Lower leg skin (tissue), 4 donors: Measurements from ENCODE around the gene ZNF787. TPM values are rescaled to one million over a fixed set of nuclear protein-coding genes. Genes with fewer than 3 reads are reported as not detected.

Source experiments
- DNase-seq, 2 donors: peaks; one replicate each; pipeline ENCODE4 v3.0.0-alpha.2; 2019; ENCODE audit warnings: low spot score in 2 of 2
- H3K4me3 ChIP-seq: fragments of 200-600 bp; sonication (generic); 2 replicates; pipeline ENCODE4 v1.5.1; 2017; ENCODE audit warnings: mild to moderate bottlenecking, low read depth; ENCODE audit not compliant: poor library complexity, severe bottlenecking
- POLR2A ChIP-seq, 2 donors: fragments of 450-650 bp; IDR thresholded peaks; one replicate each; pipeline ENCODE4 v1.6.1; 2016 to 2017; ENCODE audit warnings: antibody characterized with exemption in 2 of 2, mild to moderate bottlenecking in 1 of 2, moderate library complexity in 1 of 2
- WGBS, 2 donors: methylation state at CpG; one replicate each; pipeline ENCODE4 v1.1.5; 2018; 5-methylcytosine and 5-hydroxymethylcytosine counted together
- intact Hi-C: fragments of 100-400 bp; cut with DNase I; formaldehyde crosslinking; loops from one replicate; pipeline ENCODE4 v1.15.0; 2023; ENCODE audit warnings: low total_unique reads
- total RNA-seq, 4 donors: library from RNA; depleted of rRNA; stranded (reverse); fragments of >200 nt; gene quantifications; one replicate each; pipeline ENCODE4 v1.1.0, GENCODE V29; 2016
- TF ChIP-seq, protein P1 (sequence below), 3 donors: fragments of 450-650 bp; IDR thresholded peaks; one replicate each; pipeline ENCODE4 v1.5.1; 2016; ENCODE audit warnings: antibody characterized with exemption in 3 of 3, mild to moderate bottlenecking in 3 of 3, moderate library complexity in 2 of 3

ZNF787 gene
- total RNA-seq, 4 donors from 2014 or later = 11.6 to 21.5 (median 19.9) TPM

DNA sequence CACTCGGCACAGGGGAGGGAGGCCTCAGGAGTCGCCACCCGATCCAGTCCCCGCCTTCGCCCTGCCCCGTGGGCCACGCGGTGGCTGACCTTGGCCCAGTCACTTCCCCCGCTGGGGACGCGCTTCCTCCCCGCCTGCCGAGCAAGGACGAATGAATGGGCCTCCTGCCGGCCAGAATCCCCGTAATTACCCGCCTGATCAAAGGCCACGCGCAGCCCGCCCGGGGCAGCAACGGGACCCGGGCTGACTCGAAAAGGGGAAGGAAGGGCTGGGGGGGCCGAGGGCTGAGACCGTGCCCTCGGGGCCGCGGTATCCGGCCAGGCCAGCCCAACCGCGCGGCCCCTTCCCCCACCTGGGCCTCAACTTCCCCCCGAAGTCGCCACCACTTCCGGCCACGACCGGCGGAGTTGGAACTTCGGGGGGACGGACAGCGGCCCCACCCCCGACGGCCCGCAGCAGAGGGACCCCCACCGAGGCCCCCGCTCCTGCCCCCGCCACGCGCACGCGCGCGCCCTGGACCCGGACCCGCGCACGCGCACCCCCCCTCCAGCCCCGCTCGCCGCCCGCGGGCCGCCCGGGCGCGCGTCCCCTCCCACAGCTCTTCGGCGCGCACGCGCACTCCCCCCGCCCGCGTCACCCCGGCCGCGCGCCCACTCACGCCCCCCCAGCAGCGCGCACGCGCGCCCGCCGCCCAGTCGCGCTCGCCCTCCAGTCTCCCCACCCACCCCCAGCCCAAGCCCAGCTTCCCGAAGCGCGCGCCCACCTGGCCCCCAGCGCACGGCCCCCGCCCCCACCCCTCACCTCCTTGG lies 520 bp downstream of the ZNF787 start:
- intact Hi-C loops = no loop called here
- peak; percentile 56 to 92 for DNase-seq
- TF ChIP-seq, protein P1, sequence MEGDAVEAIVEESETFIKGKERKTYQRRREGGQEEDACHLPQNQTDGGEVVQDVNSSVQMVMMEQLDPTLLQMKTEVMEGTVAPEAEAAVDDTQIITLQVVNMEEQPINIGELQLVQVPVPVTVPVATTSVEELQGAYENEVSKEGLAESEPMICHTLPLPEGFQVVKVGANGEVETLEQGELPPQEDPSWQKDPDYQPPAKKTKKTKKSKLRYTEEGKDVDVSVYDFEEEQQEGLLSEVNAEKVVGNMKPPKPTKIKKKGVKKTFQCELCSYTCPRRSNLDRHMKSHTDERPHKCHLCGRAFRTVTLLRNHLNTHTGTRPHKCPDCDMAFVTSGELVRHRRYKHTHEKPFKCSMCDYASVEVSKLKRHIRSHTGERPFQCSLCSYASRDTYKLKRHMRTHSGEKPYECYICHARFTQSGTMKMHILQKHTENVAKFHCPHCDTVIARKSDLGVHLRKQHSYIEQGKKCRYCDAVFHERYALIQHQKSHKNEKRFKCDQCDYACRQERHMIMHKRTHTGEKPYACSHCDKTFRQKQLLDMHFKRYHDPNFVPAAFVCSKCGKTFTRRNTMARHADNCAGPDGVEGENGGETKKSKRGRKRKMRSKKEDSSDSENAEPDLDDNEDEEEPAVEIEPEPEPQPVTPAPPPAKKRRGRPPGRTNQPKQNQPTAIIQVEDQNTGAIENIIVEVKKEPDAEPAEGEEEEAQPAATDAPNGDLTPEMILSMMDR (IDR thresholded peaks at IDR 0.05) = no peak
- no peak for TF ChIP-seq POLR2A (IDR thresholded peaks at IDR 0.05)
- WGBS, 2 donors = 0% methylated on average over 2 to 26 of the region's 99 CpGs
- peak overlapping the region; percentile 56 for H3K4me3 ChIP-seq

DNA sequence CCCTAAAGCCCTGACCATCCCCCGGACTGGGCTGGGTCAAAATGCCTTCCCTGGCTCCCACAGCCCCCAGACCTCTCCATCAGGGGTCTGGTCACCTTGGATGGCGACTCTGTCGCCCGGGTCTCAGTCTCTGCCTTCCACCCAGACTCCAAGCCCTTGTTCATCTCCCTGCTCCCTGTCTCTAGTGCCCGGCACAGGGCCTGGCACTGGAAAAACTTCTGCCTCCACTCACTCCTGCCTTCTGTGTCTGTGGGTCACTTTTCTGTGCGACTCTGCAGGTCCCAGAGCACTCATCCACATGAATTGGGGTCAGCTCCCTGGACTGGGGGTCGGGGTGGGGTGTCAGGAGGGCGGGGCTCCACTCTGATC lies 1.1 kb downstream of the ZNF787 start:
- TF ChIP-seq, protein P1 (IDR thresholded peaks at IDR 0.05) = no peak
- no peak for TF ChIP-seq POLR2A (IDR thresholded peaks at IDR 0.05)
- no peak for DNase-seq
- intact Hi-C loops = no loop called here
- WGBS, 2 donors = 20 to 23% methylated on average over 6 to 8 of the region's 8 CpGs
- H3K4me3 ChIP-seq = peak overlapping the region; percentile 56

DNA sequence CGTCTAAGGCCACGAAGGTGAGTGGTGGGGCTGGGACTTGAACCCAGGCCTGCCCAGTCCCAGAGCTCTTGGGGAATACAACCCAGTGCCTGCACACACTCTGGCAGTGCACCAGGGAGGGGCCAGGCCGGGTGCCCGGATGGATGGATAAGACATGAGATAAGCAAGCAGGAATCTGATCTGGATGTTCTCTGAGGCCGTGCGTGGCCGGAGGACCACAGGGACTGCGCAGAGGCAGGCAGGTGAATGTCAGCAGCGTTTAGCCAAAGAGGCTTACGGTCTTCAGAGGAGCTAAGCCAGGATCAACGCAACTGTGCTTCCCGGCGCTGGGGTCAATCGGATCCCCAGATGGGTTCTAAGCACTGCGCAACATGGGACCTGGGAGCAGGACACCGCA lies 1.5 kb downstream of the ZNF787 start:
- 26 to 28% methylated on average over 12 to 16 of the region's 16 CpGs for WGBS, 2 donors
- H3K4me3 ChIP-seq = no peak overlapping the region
- peak in 1 of 2 donors; percentile 89 for DNase-seq
- TF ChIP-seq POLR2A (IDR thresholded peaks at IDR 0.05) = no peak
- TF ChIP-seq, protein P1 (IDR thresholded peaks at IDR 0.05) = no peak
- intact Hi-C loops = no loop called here

DNA sequence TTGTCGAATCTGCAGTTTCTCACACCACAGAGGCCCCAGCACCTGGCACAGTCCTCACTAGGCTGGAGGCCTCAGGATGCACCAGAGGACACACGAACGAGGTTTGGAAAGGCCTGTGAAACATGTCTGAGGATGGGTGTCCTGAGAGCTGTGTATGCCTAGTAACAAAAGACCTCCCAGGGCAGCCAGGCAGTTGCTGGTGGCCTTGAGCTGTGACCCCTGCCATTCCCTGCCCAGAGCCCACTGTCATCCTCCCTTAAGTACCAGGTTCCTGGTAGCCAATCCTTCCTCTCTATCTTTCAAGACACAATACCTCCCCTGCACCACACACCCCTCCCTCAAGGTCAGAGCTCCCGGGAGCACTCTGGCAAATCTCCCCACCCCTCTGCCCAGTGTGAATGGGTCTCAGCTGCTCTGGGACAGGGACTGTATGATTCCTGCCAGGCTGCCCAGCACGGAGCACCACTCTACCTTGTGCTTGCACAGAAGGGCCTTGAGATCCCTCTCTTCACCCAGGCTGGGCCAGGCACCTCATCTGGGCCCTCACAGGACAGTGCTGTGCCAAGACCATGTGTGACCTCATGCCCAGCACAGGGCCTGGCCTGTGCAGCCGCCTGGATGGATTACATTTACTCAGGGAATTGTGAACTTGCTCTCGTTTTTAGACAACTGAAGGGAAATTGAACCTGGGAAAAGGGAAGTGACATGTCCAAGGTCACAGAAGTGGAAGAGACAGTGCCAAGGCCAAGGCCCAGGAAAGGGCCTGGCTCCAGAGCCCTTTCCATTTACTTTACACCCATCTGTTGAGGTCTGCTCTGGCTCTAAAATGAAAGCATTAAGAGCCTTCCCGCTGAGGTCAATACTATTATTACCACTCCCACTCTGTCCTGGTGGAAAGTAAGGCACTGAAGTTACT lies 2.2 kb downstream of the ZNF787 start:
- H3K4me3 ChIP-seq = no peak overlapping the region
- WGBS, 2 donors = 37 to 38% methylated on average over 7 to 8 of the region's 8 CpGs
- TF ChIP-seq, protein P1 (IDR thresholded peaks at IDR 0.05) = no peak
- no peak for TF ChIP-seq POLR2A (IDR thresholded peaks at IDR 0.05)
- intact Hi-C loops = no loop called here
- no peak for DNase-seq

DNA sequence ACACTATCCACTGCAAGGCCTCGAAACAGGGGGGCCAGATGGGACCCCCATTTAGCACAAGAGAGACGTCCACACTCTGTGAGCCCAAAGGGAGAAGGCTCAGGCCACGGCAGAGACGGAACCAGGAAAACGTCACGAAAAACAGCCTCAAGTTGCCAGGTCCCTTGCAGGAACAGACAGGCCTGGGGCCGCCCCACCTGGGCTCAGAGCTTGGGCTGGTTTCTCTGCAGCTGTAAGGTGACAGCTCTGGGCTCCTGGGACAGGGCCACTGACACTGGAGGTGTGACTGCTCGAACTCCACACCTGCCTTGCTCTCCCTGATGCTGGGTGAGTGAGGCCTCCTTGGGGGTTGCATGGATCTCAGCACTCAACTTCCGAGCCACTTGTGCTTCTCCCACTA lies 3.2 kb downstream of the ZNF787 start:
- H3K4me3 ChIP-seq = no peak overlapping the region
- no peak for TF ChIP-seq POLR2A (IDR thresholded peaks at IDR 0.05)
- TF ChIP-seq, protein P1 (IDR thresholded peaks at IDR 0.05) = no peak
- intact Hi-C loops = no loop called here
- 45 to 48% methylated on average over 6 to 9 of the region's 9 CpGs for WGBS, 2 donors
- no peak for DNase-seq
